Stimulated activated CD8-positive, alpha-beta memory T cell treated with anti-CD3 and anti-CD28 coated beads, Interleukin-4, amount 100 ng/mL, for 4 hours (primary cell): Measurements from ENCODE around the gene TTC27.
"Not testable (repeated sequence)": the region's sequence is repeated elsewhere in the genome, so short reads cannot be mapped to it uniquely, and the experiment has no call there.

Experiments used
- DNase-seq, 2 donors: peaks; one replicate each; pipeline ENCODE4 v3.0.0-alpha.2; 2020; ENCODE audit warnings: low read depth in 2 of 2, low spot score in 1 of 2

TTC27 gene

DNA sequence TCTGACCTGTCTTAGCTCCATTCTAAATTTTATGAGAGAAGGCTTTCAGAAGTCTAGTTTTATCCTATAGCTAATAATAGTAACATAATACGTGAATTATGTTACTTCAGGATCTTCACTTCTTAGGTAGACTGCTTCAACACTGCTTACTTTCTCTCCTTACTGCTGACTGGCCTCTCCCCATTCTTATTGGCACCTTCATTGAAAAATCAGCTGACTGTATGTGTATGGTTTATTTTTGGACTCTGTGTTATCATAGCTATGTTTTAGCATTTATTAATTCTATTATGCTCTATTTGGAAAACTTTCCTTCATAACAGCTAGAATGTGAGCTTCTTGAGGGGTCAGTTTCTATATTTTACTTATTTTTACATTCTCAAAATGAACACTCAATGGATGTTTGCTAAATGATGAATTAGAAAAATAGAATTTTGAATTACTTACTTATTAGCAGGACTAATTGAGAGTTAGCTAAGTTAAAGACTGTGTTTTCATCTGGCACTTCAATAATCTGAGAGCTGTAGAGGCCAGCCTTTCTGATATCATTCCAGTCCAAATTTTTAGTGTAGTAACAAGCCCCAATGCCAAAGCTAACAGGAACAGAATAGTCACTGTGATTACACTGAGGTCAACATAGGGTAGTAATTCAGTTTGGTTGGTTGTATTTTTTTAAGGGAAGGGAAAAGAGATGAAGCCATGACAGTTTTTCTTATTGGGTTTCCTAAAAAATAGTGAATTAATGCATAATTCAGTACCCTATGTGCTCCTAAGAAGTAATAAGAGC lies 92.3 kb downstream of the TTC27 start:
- no peak for DNase-seq

DNA sequence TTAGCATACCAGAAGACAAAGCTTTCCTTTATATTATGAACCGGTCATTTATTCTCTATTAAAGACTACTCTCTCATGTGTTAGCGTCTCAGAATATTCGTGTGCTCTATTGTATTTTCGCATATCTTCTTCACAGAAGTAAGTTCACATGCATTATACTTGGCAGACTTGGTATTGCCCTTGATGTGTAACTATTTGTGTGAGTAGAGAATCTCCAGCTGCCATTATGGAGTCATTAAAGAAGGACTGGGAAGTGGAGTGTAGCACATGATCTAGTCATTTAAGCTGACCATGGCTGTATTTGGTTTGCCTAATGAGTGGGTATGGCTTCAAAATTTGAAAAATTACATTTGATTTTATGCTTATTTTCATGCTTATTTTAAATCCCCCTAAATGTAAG lies 92.9 kb downstream of the TTC27 start:
- no peak for DNase-seq

DNA sequence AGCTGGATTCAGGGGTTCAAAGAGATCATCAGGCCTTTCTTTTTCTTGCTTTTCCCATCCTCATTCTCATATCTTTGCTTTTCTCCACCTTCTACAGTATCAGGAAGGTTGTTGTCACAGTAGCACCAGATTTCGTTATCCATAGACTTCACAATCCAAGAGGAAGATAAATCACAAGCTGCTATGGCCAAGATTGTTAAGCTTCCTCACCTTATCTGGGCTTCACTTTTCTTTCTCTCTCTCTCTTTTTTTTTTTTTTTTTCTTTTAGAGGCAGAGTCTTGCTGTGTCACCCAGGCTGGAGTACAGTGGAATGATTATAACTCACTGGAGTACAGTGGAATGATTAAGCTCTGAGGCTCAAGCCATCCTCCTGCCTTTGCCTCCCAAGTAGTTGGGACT lies 93.5 kb downstream of the TTC27 start:
- no peak for DNase-seq

DNA sequence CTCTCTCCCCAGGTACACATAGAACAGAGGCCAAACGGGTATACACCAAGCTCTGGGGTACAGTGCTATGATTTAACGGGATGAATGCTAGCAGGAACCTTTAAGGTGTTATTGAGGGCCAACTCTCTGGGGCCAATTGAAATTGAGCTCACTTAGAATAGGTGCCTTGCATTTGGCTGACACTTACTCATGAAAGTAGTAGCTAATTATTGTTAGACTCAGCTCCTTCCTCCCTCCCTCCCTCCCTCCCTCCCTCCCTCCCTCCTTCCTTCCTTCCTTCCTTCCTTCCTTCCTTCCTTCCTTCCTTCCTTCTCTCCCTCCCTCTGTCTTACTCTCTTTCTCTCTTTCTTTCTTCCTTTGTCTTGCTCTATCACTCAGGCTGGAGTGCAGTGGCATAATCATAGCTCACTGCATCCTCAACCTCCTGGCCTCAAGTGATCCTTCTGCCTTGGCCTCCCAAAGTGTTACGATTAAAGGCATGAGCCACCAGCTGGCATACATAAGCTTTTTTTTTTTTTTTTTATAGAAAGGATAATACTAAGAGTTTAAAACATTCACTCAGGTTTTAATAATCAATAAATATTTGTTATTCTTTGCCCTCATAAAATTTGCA lies 95.7 kb downstream of the TTC27 start:
- no peak for DNase-seq

DNA sequence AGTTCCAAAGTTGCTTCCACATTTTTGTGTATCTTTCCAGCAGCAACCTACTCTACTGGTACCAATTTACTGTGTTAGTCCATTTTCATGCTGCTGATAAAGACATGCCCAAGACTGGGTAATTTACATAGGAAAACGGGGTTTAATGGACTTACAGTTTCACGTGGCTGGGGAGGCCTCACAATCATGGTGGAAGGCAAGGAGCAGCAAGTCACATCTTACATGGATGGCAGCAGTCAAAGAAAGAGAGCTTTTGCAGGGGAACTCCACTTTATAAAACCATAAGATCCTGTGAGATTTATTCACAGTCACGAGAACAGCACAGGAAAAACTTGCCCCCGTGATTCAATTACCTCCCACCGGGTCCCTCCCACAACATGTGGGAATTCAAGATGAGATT lies 98.8 kb downstream of the TTC27 start:
- not testable (repeated sequence) for DNase-seq

DNA sequence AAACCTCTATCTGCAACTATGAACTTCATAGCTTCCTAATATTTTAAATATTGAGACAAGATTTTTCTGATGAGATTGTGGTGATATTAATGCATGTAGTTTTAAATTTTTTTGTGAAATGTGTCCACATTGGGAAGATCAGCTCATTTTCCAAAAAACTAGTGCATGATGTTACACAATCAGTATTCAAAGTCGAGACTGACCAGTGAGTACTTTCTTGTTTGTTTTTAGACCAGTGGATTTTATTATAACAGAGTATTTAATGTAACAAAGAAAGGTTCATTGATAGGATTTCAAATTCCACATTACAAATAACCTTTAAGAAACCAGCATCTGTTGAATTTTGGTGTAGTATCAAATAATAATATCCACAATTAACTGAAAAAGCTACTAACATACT lies 99.3 kb downstream of the TTC27 start:
- no peak for DNase-seq

DNA sequence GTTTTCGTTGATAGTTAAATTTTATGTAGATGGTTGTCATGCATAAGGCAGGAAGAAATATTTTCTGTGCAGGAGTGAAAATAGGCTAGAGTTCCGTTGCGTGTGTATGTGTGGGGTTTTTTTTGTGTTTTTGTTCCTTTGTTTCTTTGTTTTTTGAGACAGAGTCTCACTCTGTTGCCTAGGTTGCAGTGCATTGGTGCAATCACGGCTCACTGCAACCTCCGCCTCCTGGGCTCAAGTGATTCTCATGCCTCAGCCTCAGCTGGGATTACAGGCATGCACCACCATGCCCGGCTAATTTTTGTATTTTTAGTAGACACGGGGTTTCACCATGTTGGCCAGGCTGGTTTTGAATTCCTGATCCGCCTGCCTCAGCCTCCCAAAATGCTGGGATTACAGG lies 103.1 kb downstream of the TTC27 start:
- not testable (repeated sequence) for DNase-seq

DNA sequence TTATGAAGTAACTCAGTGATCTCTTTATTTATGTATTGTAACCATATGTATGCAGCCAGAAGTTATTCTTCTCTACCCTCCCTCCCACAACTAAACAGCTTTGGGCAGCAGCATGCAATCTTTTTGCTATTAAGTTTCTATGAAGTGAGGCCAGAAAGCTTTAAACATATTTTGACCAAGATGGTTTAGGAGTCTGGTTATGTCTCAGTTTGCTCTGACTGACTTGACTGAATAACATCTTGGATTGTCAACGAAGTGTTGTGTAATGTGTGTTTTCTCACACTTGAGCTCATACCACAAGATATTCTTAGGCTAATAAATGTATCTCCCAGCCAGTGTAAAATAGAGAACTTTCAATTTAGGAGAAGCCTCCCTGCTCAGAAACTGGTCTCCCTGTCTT lies 104.3 kb downstream of the TTC27 start:
- no peak for DNase-seq

DNA sequence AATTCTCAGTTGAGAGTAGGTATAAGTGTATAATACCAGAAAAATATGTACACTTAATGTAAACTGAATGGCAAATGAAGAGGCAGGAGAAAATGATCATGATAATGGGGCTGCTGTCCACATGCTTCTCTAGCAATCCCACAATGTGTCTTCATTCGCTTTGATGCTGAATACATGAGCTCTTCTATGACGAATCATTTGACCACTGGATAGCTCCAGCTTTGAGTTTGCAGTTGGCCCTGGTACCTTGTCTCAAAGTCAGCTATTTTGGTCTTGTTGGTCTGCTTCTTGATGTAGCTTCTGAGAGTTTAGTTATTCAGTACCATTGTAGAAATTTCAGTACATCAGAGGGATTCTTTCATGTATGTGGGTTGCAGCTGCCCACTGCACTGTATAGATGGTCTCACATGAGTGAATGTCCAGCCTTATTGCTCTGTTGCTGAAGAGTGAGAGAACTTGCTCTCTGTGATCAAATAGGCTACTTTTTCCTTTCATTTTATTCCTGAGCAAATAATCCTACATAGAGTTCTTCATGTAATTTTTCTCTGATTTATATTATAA lies 105.1 kb downstream of the TTC27 start:
- no peak for DNase-seq

DNA sequence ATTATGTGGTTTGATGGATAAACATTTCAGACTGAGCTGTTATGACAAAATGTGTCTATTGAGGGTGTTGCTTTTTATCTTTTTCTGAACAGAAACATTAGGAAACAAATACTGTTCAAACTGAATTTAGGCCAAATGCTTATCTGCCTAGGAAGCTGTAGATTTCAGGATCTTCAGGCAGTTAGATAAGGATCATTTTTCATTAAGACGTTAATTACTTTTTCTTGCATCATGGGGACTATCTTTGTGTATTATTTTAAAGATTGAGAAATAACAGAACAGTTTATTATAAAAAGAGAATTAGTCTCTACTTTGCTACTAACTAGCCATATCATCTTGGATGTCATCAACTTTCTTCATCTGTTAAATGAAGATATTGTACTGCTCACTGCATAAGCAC lies 107.5 kb downstream of the TTC27 start:
- DNase-seq: no peak

DNA sequence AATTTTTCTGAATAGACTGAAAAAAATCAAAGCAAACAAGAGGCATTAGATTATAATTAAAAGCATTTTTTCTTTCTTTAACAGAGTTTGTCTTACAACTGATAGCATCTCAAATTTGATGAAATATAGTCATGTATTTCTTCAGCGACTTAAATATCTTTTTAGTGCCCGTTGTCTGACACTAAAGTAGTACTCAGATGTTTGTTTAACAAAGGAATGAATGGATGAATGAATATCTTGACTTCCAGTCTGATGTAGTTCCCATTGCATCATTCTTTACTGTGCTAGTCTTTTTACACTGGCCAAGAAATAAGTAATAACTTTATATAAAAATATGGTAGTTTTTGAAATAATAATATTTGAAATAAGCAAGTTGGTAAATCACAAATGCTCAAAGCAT lies 111.1 kb downstream of the TTC27 start:
- DNase-seq: no peak

DNA sequence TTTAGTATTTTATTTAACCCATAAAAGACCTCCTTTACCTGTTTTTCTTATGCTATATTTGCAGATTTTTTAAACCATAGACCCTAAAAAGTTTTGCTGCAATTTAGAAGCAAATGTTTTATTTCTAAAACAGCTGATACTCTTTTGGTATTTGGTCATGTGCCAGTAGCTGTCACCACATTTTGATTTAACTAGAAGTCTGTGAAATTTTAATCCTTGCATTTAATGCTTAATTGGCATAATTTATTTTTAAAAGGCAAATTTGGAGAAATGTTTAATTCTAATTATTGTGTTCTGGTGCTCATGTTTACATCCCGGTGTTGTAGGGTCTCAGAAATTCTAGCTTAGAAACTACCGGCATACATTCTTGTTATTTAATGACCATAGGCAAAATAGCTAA lies 111.8 kb downstream of the TTC27 start:
- DNase-seq: no peak

DNA sequence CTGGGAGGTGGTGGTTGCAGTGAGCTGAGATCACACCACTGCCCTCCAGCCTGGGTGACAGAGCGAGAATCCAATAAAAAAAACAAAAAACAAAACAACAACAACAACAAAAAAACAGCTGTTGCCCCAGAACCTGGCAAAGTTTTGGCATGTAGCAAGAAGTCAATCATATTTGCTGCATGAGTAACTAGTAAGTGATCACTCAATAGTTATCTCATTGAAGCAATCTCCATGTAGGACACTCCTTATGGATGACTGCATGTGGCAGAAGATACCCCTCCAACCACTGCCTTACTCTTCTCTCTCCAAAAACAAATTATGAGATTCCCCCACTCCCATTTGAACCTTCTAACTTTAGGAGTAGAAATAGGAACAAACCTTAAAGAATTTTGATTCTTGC lies 113.7 kb downstream of the TTC27 start:
- DNase-seq: no peak

DNA sequence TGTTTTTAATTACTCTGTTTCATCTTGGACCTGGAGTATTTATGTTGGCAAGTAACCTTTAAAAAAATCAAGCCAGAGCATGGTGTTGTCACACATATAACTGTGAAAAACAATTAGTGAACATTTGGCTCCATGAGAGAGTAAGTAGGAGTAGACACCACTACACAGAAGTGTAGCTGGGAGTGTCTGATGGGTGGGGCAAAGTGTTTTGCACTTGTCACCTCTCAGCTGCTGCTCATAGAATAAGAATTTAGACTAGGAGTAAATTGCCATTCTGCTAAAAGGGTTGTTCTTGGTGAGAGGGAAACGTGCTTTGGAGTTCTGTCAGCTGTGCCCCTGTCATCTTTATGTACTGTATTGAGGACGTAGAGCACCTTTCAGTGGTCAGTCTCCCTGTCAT lies 114.5 kb downstream of the TTC27 start:
- no peak for DNase-seq

DNA sequence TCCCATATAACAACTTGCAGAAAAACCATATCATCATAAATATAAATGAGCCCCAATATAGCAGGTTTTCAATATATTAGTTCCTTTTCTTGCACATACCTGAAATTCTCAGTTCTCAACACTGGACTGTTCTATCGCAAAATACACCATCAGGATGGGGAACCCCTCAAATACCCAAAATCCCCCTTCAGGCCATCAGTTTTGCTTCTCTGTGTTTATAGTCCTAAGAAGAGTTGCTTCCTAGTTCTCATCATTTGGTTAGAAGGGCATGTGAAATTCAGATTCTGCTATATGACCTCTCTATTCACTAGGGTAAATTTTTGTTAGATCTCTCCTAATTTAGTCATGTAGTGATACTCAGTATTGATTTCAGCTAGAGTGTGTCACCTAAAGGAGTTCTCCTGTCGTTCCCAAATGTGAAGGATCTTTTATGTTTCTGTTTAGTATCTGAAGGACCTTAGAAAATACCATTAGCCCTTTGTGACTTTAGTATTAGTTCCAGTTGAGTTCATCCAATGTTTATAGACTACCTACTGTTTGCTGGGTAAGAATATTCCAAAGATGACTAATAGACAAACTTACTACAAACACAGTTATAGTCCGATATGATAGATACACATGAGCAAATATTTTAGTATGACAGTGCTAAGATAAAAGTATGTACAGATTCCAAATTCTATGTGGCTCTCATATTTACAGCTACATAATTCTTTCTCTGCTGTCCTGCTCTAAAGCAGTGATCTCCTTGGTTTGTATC lies 115.8 kb downstream of the TTC27 start:
- no peak for DNase-seq

DNA sequence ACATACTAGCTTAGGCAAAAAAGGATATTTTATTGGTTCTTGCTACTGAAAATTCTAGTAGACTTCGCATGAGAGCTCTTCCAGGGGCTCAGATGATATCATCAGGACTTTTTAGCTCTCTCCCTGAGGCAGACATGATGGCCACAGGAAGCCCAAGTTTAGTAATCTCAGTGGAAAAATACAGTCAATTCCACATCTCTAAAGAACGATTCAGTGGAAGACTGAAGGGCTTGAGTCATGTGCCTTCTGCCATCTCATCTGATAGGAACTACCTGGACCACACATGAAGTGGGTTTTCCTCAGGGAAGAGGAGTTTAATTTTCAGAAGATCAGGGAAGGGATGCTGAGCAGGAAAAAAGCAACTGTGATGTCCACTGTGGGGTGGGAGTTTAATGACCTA lies 117.3 kb downstream of the TTC27 start:
- no peak for DNase-seq

DNA sequence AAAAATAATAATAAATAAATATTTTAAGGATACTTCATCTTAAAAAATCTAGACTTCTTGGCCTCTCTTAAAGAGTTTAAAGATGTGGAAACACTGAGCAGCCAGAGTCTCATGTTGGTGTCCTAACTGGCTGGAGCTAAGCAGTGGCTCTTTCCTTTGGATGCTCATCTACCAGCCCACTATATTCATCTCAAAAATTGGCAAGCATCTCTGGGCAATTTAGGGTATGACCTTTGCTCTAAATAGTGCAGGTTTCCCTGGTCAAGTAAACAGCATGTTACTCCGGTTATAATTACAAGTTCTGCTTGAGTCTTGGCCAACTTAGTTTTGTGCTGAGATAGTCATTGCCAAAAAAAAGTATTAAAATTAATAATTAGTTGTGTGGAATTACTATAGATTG lies 117.8 kb downstream of the TTC27 start:
- DNase-seq: no peak

DNA sequence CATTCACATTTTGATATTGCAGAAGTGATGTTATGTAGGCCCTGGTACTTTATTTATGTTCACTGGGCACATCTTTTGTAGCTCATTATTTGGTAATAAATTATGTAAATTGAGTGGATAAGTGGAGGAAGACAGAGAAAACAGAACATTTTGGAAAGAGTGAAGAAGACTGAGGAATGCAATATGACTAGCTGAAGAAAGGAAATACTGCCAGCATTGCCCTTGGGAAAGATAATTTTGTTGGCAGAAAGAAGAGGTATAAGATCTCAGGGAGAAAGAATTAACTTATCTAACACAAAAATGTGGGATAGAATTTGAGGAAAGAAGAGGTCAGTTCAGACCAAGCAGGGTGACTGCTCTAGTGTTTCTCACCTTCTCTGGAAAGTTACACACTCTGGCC lies 118.8 kb downstream of the TTC27 start:
- DNase-seq: no peak

DNA sequence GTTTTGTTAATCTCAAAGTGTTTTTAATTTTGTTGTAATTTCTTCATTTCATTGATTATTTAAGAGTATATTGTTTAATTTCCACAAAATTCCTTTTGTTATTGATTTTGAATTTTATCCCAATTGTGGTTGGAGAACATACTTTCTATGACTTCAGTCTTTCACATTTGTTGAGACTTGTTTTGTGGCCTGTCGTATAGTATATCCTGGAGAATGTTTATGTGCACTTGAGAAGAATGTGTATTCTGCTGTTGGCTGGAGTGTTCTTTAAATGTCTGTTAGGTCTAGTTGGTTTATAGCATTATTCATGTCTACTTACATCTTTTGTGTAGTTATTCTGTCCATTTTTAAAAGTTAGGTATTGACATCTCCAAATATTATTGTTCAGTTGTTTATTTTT lies 120.3 kb downstream of the TTC27 start:
- DNase-seq: no peak

DNA sequence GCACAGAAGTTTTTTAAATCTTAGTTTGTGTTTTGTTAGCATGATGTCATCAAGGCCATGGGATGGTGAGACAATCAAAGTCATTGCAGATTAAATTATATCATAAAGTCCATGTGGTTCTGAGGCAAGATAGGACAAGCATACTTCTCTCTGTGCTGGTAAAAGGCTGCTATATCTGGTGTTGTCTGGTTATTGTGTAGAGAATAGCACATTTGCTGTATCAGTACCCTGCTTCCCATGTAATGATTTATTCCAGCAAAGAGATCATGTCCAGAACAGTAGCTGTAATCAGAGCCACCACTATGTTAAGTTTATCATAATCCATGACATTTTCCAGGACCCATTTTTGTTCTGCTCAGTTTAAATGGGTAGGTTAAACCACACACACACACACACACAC lies 123.0 kb downstream of the TTC27 start:
- DNase-seq: no peak

DNA sequence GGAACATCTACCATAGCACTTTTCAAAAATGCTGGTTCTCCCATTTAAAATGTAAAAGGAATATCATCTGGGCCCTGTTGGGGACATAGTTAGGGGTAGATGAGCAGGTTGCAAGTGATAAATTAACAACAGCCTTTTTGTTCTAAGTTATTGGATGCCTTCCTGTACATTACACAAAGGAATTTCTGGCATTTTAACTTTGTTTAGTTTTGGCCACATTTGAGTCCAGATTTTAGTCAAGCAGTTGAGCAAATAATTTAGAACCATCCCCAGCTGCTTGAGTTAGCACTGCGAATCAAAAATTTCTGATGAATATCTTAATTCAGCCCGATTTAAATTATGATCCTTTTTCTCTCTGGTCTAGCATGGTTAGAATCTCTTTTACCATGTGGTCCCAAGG lies 124.4 kb downstream of the TTC27 start:
- DNase-seq: no peak

DNA sequence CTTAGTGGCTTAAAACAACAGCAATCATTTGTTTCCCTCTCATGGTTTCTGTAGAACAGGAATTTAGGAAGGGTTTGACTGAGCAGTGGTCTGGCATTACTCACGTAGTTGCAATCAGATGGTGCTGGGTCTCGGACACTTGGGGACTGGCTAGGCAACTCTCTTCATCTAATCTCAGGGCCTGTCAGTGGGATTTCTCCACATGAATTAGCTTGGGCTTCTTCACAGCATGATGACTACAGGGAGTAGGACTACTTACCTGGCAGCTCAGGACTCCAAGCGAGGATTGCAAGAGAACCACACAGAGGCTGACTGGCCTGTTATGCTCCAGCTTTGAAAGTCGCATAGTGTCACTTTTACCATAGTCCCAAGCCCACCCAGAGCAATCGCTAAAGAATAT lies 125.1 kb downstream of the TTC27 start:
- DNase-seq: no peak
